Activated CD8-positive, alpha-beta memory T cell treated with anti-CD3 and anti-CD28 coated beads, Interleukin-2, amount 10 ng/mL, durations not matched to agents 7 days and 5 days (primary cell): ENCODE data around the gene PPP1R13L. TPM values are rescaled to one million over a fixed set of nuclear protein-coding genes. Genes with fewer than 3 reads are reported as not detected.
A peak's percentile ranks its signal among the peaks of the same experiment; 100 is the strongest.

Experiments used
- ATAC-seq: fragments of 150-1000 bp; cut with Tn5 transposase; one replicate; pipeline ENCODE4 v1.10.0; 2021; ENCODE audit warnings: moderate library complexity
- CTCF ChIA-PET: fragments of 350-600 bp; sonication (Branson Sonifier 250); formaldehyde crosslinking; loops from one replicate; lab custom pipeline; 2021; ENCODE audit warnings: antibody characterized with exemption; lab: Charles Lee
- DNase-seq: peaks from one replicate; pipeline ENCODE4 v3.0.0-alpha.2; 2020
- H3K27ac Mint-ChIP-seq: one replicate; pipeline ENCODE4 v1.8.0; 2021; ENCODE audit warnings: mild to moderate bottlenecking, mixed read lengths
- H3K27me3 Mint-ChIP-seq: one replicate; pipeline ENCODE4 v1.8.0; 2021; ENCODE audit warnings: mixed read lengths
- H3K36me3 Mint-ChIP-seq: one replicate; pipeline ENCODE4 v1.8.0; 2021; ENCODE audit warnings: mild to moderate bottlenecking, mixed read lengths
- H3K4me1 Mint-ChIP-seq: one replicate; pipeline ENCODE4 v1.8.0; 2021; ENCODE audit warnings: mixed read lengths
- H3K4me3 Mint-ChIP-seq: one replicate; pipeline ENCODE4 v1.8.0; 2021; ENCODE audit warnings: mild to moderate bottlenecking, moderate library complexity, mixed read lengths
- H3K9me3 Mint-ChIP-seq: one replicate; pipeline ENCODE4 v1.8.0; 2022; ENCODE audit warnings: low read depth, mixed read lengths
- total RNA-seq, 2 experiments: library from RNA; stranded (reverse); gene quantifications; one replicate each; pipeline ENCODE4 v1.2.3, GENCODE V29; 2021

Gene PPP1R13L
- total RNA-seq, 2 experiments from 2014 or later, result 6.4 to 11.7 TPM

DNA sequence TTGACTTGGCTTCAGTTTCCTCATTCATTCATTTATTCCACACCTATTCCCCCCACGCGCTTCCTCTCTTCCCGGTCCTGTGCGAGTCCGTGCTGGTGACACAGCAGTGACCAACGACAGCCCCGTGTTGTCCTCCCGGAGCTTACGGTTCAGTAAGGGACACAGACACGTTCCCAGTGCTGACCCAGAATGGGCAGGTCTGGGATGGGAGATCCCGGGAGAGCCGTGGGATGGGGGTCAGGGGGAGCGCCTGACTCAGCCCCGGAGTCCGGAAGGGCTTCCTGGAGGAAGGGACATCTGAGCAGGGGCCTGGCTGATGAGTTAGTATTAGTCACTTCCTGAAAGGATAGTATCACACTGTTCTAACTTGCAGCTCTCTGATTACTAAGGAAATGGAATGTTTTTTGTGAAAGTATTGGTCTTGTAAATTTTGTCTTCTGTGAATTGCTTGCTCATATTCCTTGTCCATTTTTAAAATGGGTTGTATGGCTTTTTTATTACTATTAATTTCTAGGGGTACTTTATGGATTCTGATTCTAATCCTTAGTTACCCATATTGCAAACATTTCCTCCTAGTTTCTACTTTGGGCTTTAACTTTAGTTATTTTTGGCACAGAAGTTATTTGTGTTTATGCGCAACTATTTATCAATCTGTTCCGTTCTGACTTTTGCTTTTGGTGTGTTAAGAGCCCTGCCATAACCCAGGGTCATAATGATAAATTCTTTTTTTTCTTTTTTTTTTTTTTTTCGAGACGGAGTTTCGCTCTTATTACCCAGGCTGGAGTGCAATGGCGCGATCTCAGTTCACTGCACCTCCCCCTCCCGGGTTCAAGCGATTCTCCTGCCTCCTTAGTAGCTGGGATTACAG lies 19.6 kb upstream of the PPP1R13L start:
- ATAC-seq (peak; percentile 38), DNase-seq (peak; percentile 72)
- CTCF ChIA-PET, result interaction anchor here (0.7 to 27.8 kb wide), 8 partner anchors 12 to 246 kb away, joined by 3 to 1113 read pairs (median 4); partner anchors contain the start of gene TRAPPC6A
- Mint-ChIP-seq H3K27me3 (peaks cover 10% of the 10 kb centered on the region), H3K36me3 (peaks cover 3% of the 10 kb centered on the region), H3K4me1 (peaks cover 59% of the 10 kb centered on the region), H3K4me3 (peak overlapping the region; percentile 93), H3K9me3 (no peaks in the 10 kb centered on the region), H3K27ac (peak overlapping the region; percentile 93)

DNA sequence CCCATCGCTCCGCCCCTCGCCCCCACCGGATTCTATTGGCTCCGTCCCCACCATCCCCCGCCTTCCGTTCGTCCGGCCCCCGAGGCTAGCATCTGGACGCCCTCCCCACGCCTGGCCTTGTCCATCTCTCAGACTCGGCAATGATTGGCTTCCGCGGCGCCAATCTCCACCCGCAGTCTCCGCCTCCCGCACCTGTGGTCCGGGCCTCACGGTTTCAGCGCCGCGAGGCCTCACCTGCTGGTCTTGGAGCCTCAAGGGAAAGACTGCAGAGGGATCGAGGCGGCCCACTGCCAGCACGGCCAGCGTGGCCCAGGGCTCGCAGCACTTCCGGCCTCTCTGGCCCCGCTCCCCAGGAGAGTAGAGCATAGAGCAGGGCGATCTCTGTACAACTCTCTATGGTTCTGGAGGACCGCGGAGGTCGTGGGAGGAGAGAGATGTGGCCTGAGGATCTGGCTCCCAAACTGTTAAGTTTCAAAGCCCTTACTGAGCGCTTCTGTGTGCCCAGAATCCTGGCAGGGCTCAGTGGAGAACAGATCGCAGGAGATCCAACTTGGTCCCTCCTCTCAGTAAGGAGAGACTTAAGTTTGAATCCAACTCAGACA lies 18.8 kb upstream of the PPP1R13L start, which contains the start of gene ERCC1:
ERCC1 (minus strand) TSS at position 329 of the 602 bp plus-strand sequence. CDS start 543 bp downstream, outside the sequence.
- Mint-ChIP-seq H3K27ac (peak within 1 kb of the TSS; percentile 93), H3K4me1 (peaks cover 65% of the 10 kb centered on the region), H3K9me3 (no peaks in the 10 kb centered on the region), H3K4me3 (peak within 1 kb of the TSS; percentile 93), H3K36me3 (peaks cover 4% of the 10 kb centered on the region), H3K27me3 (peaks cover 4% of the 10 kb centered on the region)
- ATAC-seq, result peak; percentile 79
- CTCF ChIA-PET, result interaction anchor here (1.5 to 27.8 kb wide), 4 partner anchors 11 to 219 kb away, joined by 5 to 1113 read pairs (median 11); no protein-coding TSS in a partner anchor
- DNase-seq, result peak; percentile 96

DNA sequence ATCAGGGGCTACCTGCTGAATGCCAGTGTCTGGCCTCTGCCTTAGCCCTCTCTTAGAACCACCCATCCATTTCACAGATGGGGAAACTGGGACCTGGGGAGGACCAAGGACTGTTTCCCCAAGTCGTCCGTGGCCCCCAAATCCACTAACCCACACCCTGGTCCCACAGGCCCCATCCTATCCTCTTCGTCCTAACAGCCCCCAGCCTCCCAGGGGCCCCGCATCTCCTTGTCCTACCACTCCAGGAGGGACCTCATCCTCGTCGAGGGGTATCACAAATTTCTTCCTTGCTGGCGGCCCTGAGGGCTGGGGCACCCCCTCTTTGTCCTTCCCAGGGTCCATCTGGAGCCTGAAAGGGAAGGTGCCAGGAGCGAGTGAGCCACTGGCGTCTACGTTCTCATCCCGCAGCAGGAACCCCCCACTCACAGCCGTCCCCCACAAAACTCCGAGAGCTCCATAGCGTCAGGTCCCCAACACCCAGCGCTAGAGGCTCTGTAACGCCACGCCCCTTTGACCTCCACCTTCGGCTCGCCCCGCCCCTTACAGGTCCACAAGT lies 18.2 kb upstream of the PPP1R13L start:
- CTCF ChIA-PET, result interaction anchor here (1.7 to 27.8 kb wide), 3 partner anchors 10 to 59 kb away, joined by 5 to 1113 read pairs (median 17); no protein-coding TSS in a partner anchor
- DNase-seq (no peak), ATAC-seq (no peak)
- peaks cover 67% of the 10 kb centered on the region for H3K4me1 Mint-ChIP-seq
- H3K27ac Mint-ChIP-seq, result peak overlapping the region; percentile 93
- H3K9me3 Mint-ChIP-seq, result no peaks in the 10 kb centered on the region
- no peaks in the 10 kb centered on the region for H3K27me3 Mint-ChIP-seq
- peaks cover 6% of the 10 kb centered on the region for H3K36me3 Mint-ChIP-seq
- H3K4me3 Mint-ChIP-seq, result peak overlapping the region; percentile 93

DNA sequence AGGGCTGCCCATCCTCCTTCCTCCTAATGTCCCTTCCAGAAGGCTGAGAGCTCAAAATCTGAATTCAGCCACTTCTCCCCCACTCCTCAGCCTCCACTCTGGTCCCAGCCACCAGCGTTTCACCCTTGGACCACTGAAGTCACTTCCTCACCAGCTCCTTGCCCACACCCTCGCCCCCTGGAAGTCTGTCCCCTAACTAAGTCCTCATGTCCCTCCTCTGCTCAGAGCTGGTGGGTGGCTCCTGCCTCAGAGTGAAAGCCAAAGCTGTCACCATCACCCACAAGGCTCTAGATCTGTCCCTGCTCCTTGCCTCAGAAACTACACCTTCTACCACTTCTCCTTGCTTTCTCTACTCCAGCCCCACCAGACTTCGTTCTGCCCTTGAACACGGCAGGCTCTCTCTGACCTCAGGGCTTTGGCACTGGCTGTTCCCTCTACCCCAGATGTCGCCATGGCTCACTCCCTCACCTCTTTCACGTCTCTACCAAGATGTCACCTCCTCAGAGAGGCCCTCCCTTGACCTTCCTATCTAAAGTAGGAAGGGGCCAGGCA lies 17.2 kb upstream of the PPP1R13L start:
- Mint-ChIP-seq H3K27me3 (no peaks in the 10 kb centered on the region), H3K4me3 (peak overlapping the region; percentile 27), H3K27ac (peak overlapping the region; percentile 77), H3K36me3 (peaks cover 10% of the 10 kb centered on the region), H3K9me3 (no peaks in the 10 kb centered on the region), H3K4me1 (peaks cover 62% of the 10 kb centered on the region)
- ATAC-seq, result no peak
- CTCF ChIA-PET, result interaction anchor here (0.8 to 1.6 kb wide), 4 partner anchors 18 to 67 kb away, joined by 3 to 6 read pairs (median 4); no protein-coding TSS in a partner anchor
- DNase-seq, result no peak

DNA sequence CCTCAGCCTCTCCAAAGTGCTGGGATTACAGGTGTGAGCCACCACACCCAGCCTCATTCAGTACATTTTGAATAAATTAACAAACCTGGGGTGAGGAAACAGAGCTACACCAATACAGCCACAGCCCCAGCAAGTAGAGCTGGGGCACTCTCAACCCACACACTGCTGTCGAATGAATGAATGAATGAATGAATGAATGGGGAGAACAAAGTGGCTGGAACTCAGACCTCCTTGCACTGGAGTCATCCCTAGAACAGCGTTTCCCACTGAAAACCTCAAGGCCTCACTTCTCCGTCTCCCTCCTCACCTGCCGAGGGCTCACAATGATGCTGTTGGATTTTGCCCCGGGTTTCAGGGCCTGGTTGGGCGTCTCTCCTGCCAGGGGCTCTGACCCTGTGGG lies 16.0 kb upstream of the PPP1R13L start:
- Mint-ChIP-seq H3K4me1 (peaks cover 60% of the 10 kb centered on the region), H3K27me3 (no peaks in the 10 kb centered on the region), H3K36me3 (peaks cover 12% of the 10 kb centered on the region), H3K9me3 (no peaks in the 10 kb centered on the region), H3K27ac (peak overlapping the region; percentile 79), H3K4me3 (no peak overlapping the region)
- ATAC-seq (no peak), DNase-seq (no peak)
- CTCF ChIA-PET, result interaction anchor here (1.1 to 1.6 kb wide), 3 partner anchors 19 to 68 kb away, joined by 3 to 6 read pairs (median 5); no protein-coding TSS in a partner anchor

DNA sequence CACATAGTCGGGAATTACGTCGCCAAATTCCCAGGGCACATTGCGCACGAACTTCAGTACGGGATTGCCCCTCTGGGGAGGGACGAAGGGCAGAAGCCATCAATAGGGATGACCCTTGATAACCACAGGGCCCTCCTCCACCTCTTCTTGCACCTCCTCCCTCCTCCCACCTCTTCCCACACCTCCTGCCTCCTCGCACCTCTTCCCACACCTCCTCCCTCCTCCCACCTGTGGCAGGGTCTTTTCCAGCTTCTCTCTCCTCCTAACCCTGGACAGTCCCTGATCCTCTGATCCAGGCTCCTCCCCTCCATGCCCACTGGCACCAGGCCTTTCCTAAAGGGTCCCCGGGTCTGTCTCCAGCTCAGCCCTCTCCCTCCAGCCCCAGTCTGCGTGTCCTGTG lies 15.5 kb upstream of the PPP1R13L start:
- Mint-ChIP-seq H3K4me1 (peaks cover 57% of the 10 kb centered on the region), H3K4me3 (no peak overlapping the region), H3K36me3 (peaks cover 16% of the 10 kb centered on the region), H3K27ac (peak overlapping the region; percentile 79), H3K9me3 (no peaks in the 10 kb centered on the region), H3K27me3 (no peaks in the 10 kb centered on the region)
- CTCF ChIA-PET, result interaction anchor here (0.7 to 1.1 kb wide), 2 partner anchors 19 to 59 kb away, joined by 5 to 6 read pairs; no protein-coding TSS in a partner anchor
- DNase-seq, result no peak
- ATAC-seq, result no peak

DNA sequence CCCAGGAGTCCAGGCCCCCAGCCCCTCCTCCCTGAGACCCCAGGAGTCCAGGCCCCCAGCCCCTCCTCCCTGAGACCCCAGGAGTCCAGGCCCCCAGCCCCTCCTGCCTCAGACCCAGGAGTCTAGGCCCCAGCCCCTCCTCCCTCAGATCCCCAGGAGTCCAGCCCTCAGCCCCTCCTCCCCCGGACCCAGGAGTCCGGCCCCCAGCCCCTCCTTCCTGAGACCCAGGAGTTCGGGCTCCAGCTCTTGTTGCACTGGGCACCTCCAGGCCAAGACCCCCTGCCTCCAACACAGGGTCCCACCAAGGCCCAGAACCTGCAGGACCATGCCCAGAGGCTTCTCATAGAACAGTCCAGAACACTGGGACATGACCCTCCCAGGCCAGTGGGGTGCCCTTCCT lies 15.0 kb upstream of the PPP1R13L start:
- peak overlapping the region; percentile 86 for H3K27ac Mint-ChIP-seq
- CTCF ChIA-PET, result interaction anchor here (0.7 to 1.1 kb wide), 3 partner anchors 19 to 65 kb away, joined by 3 to 6 read pairs (median 5); no protein-coding TSS in a partner anchor

DNA sequence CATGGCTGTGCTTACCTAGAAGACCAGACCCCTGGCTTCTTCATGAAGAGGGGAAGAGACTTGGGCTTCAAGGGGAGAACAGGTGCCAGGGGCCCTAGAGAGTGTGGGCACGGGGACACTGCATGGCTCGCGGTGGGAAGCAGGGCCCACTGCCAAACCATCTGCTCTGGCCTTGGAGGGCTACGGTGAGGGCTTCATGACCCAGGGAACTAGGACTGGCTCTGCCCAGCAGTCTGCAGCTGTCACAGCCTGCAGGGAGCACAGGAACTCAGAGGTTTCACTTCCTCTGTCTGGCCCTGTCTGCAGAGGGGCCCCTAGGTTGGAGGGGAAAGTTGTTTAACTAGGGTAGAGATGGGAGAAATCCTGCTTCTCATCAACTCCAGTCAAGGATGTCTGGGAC lies 14.5 kb upstream of the PPP1R13L start:
- CTCF ChIA-PET, result interaction anchor here (1.0 to 1.1 kb wide), 2 partner anchors 50 to 66 kb away, joined by 3 read pairs; no protein-coding TSS in a partner anchor
- Mint-ChIP-seq H3K27ac (peak overlapping the region; percentile 86), H3K4me3 (peak overlapping the region; percentile 57)

More for the DNA sequence above, 15.0 kb upstream of the PPP1R13L start:
- no peak for DNase-seq
- peaks cover 16% of the 10 kb centered on the region for H3K36me3 Mint-ChIP-seq
- no peak for ATAC-seq
- no peaks in the 10 kb centered on the region for H3K27me3 Mint-ChIP-seq
- H3K4me3 Mint-ChIP-seq, result no peak overlapping the region
- no peaks in the 10 kb centered on the region for H3K9me3 Mint-ChIP-seq
- H3K4me1 Mint-ChIP-seq, result peaks cover 57% of the 10 kb centered on the region

DNA sequence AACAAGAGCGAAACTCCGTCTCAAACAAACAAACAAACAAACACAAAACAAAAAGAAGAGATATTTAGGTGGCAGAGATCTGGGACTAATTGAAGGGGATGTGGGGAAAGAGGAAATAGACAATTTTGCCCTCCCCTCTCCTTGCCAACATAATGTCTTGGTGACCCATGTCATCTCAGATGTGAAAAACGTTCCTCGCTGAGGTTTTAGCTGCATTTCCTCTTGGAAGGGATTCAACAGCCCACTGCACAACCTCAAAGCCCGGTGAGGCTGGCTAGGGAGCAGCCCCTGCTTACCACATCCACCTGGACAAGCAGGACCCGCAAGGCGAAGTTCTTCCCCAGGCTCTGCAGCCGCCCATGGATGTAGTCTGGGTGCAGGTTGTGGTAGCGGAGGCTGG lies 13.9 kb upstream of the PPP1R13L start:
- peak overlapping the region; percentile 86 for H3K27ac Mint-ChIP-seq
- peaks cover 48% of the 10 kb centered on the region for H3K4me1 Mint-ChIP-seq
- CTCF ChIA-PET, result interaction anchor here (1.0 to 1.4 kb wide), 3 partner anchors 51 to 67 kb away, joined by 3 read pairs; no protein-coding TSS in a partner anchor
- H3K9me3 Mint-ChIP-seq, result no peaks in the 10 kb centered on the region
- ATAC-seq (no peak), DNase-seq (no peak)
- H3K27me3 Mint-ChIP-seq, result no peaks in the 10 kb centered on the region
- no peak overlapping the region for H3K4me3 Mint-ChIP-seq
- peaks cover 22% of the 10 kb centered on the region for H3K36me3 Mint-ChIP-seq

More for the DNA sequence above, 14.5 kb upstream of the PPP1R13L start:
- Mint-ChIP-seq H3K9me3 (no peaks in the 10 kb centered on the region), H3K36me3 (peaks cover 21% of the 10 kb centered on the region), H3K27me3 (no peaks in the 10 kb centered on the region), H3K4me1 (peaks cover 53% of the 10 kb centered on the region)
- ATAC-seq (peak; percentile 42), DNase-seq (no peak)

DNA sequence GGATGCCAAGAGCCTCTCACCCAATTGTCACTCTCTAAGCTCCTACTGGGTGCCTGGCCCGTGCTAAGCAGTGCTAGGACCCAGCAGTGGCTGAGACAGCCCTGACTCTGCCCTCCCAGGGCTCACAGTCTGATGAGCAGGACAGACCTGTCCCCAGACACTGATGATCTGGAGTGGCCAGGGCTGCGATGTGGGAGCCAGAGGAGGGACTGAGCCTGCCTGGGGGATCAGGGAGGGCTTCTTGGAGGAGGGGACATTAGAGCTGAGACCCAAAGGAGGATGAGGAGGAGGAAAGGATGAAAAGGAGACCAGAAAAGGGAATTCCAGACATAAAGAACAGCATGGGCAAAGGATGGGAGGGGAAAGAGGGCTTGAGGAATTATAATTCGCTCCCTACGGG lies 12.3 kb upstream of the PPP1R13L start:
- H3K4me1 Mint-ChIP-seq, result peaks cover 34% of the 10 kb centered on the region
- no peaks in the 10 kb centered on the region for H3K9me3 Mint-ChIP-seq
- peaks cover 29% of the 10 kb centered on the region for H3K36me3 Mint-ChIP-seq
- H3K4me3 Mint-ChIP-seq, result no peak overlapping the region
- CTCF ChIA-PET, result interaction anchor here (1.3 to 2.0 kb wide), 3 partner anchors 61 to 226 kb away, joined by 3 to 9 read pairs (median 3); no protein-coding TSS in a partner anchor
- H3K27ac Mint-ChIP-seq, result no peak overlapping the region
- no peak for DNase-seq
- ATAC-seq, result no peak
- no peaks in the 10 kb centered on the region for H3K27me3 Mint-ChIP-seq

DNA sequence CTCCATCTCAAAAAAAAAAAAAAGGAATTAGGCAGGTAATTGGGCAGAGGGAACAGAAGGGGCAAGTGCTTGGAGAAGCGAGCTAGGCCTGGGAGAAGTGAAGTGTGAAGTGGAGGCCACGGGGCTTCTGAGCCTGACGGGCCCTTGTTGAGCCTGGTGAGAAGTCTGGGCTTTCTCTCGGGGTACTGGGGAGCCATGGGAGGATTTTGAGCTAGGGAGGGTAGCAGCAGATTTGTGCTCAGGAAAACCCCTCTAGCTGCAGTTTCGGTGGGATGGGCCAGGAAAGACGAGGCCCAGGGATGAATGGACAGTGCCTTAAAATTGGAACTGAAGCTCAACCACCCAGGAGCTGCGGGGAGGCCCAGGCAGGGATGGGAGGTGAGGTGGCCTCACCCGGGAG lies 9.6 kb upstream of the PPP1R13L start:
- H3K4me3 Mint-ChIP-seq, result no peak overlapping the region
- H3K27me3 Mint-ChIP-seq, result no peaks in the 10 kb centered on the region
- no peak for ATAC-seq
- H3K36me3 Mint-ChIP-seq, result peaks cover 28% of the 10 kb centered on the region
- H3K4me1 Mint-ChIP-seq, result peaks cover 14% of the 10 kb centered on the region
- H3K27ac Mint-ChIP-seq, result no peak overlapping the region
- DNase-seq, result no peak
- CTCF ChIA-PET, result interaction anchor here (1.5 to 2.5 kb wide), 3 partner anchors 64 to 71 kb away, joined by 4 to 14 read pairs (median 5); no protein-coding TSS in a partner anchor
- H3K9me3 Mint-ChIP-seq, result no peaks in the 10 kb centered on the region

DNA sequence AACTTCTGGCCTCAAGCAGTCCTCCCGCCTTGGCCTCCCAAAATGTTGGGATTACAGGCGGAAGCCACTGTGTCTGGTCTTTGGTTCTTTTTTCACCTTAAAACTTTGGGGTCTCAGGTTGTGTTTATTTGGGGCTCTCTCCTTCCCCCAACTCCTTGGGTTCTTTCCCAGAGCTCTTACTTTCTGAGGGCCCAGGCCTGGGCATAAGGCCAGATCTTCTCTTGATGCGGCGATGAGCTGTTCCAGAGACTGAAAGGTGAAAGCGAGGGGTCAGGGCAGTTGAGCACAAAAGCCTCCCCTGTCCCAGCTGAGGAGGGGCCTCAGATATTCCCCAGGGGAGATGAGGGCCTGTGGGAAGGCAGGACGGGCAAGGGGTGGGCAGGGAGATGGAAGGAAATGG lies 8.6 kb upstream of the PPP1R13L start:
- no peaks in the 10 kb centered on the region for H3K9me3 Mint-ChIP-seq
- ATAC-seq, result no peak

More for the DNA sequence above, 8.6 kb upstream of the PPP1R13L start:
- H3K4me1 Mint-ChIP-seq, result peaks cover 6% of the 10 kb centered on the region
- H3K27ac Mint-ChIP-seq, result no peak overlapping the region
- no peak overlapping the region for H3K4me3 Mint-ChIP-seq
- no peak for DNase-seq
- peaks cover 28% of the 10 kb centered on the region for H3K36me3 Mint-ChIP-seq
- CTCF ChIA-PET, result interaction anchor here (0.9 to 2.5 kb wide), 7 partner anchors 9 to 72 kb away, joined by 3 to 14 read pairs (median 5); partner anchors contain the start of gene PPP1R13L
- H3K27me3 Mint-ChIP-seq, result no peaks in the 10 kb centered on the region
